Subcutaneous abdominal adipose tissue (tissue), 5 donors: ENCODE results near the gene TBC1D22A.
"Not testable (repeated sequence)": the region's sequence is repeated elsewhere in the genome, so short reads cannot be mapped to it uniquely, and the experiment has no call there.

Source experiments
- H3K27ac ChIP-seq: one replicate; pipeline ENCODE4 v1.7.0; 2013; ENCODE audit warnings: low read depth, mild to moderate bottlenecking, inconsistent platforms, low read length, moderate library complexity
- H3K27me3 ChIP-seq, 5 donors: one replicate each; pipeline ENCODE4 v1.7.0; 2013; ENCODE audit warnings: low read length in 5 of 5, inconsistent platforms in 1 of 5; ENCODE audit not compliant: control insufficient read depth in 5 of 5, insufficient read depth in 4 of 5
- H3K36me3 ChIP-seq, 5 donors: one replicate each; pipeline ENCODE4 v1.7.0; 2013; ENCODE audit warnings: low read length in 5 of 5; ENCODE audit not compliant: control insufficient read depth in 5 of 5, insufficient read depth in 5 of 5
- H3K4me1 ChIP-seq, 5 donors: one replicate each; pipeline ENCODE4 v1.7.0; 2013; ENCODE audit warnings: low read length in 5 of 5, mild to moderate bottlenecking in 3 of 5, moderate library complexity in 1 of 5; ENCODE audit not compliant: control insufficient read depth in 5 of 5, insufficient read depth in 5 of 5
- H3K4me3 ChIP-seq, 5 donors: one replicate each; pipeline ENCODE4 v1.7.0; 2013; ENCODE audit warnings: low read length in 5 of 5, low read depth in 1 of 5
- H3K9ac ChIP-seq, 5 donors: one replicate each; pipeline ENCODE4 v1.7.0; 2013; ENCODE audit warnings: low read length in 5 of 5, mild to moderate bottlenecking in 4 of 5, moderate library complexity in 3 of 5
- H3K9me3 ChIP-seq, 5 donors: one replicate each; pipeline ENCODE4 v1.7.0; 2013; ENCODE audit warnings: low read length in 5 of 5; ENCODE audit not compliant: control insufficient read depth in 5 of 5
- donor health status: healthy.
- donor health status: healthy.
- donor health status: healthy.
- donor health status: healthy.
- donor health status: healthy.

The TBC1D22A gene

DNA sequence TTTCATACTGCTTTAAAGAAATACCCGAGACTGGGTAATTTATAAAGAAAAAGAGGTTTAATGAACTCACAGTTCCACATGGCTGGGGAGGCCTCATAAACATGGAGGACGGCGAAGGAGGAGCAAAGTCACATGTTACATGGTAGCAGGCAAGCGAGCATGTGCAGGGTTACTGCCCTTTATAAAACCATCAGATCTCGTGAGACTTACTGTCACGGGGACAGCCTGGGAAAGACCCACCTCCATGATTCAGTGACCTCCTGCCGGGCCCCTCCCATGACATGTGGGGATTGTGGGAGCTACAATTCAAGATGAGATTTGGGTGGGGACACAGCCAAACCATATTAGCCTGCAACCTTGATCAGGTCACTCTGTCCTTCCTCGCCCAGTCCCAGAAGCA lies 378.5 kb downstream of the TBC1D22A start:
- not testable (repeated sequence) for H3K4me3 ChIP-seq, H3K9ac ChIP-seq, H3K36me3 ChIP-seq, H3K27ac ChIP-seq, H3K27me3 ChIP-seq, H3K9me3 ChIP-seq
- peaks cover 0 to 15% (median 8%) of the 10 kb centered on the region in 5 donors for H3K4me1 ChIP-seq

DNA sequence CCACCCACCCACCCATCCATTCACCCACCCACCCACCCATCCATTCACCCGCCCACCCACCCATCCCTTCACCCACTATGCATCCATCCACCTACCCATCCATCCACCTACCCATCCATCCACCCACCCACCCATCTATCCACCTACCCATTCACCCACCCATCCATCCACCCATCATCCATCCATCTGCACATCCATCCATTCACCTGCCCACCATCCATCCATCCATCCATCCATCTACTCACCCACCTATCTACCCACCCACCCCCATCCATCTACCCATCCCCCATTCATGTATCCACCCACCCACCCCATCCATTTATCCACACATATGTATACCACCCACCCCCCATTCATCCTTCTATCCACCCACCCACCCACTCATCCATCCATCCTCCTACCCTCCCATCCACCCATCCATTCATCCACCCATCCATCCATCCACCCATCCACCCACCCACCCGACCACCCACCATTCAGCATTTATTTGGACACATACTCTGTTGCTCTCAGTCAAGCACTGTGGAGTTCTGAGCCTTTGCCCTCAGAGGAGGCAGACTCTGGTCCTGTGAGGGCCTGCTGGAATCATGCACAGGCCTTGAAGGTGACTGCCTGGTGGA lies 380.1 kb downstream of the TBC1D22A start:
- Histone ChIP-seq H3K9ac (no peak overlapping the region), H3K27ac (no peak overlapping the region), H3K36me3 (peaks cover 0 to 5% (median 4%) of the 10 kb centered on the region in 5 donors)

DNA sequence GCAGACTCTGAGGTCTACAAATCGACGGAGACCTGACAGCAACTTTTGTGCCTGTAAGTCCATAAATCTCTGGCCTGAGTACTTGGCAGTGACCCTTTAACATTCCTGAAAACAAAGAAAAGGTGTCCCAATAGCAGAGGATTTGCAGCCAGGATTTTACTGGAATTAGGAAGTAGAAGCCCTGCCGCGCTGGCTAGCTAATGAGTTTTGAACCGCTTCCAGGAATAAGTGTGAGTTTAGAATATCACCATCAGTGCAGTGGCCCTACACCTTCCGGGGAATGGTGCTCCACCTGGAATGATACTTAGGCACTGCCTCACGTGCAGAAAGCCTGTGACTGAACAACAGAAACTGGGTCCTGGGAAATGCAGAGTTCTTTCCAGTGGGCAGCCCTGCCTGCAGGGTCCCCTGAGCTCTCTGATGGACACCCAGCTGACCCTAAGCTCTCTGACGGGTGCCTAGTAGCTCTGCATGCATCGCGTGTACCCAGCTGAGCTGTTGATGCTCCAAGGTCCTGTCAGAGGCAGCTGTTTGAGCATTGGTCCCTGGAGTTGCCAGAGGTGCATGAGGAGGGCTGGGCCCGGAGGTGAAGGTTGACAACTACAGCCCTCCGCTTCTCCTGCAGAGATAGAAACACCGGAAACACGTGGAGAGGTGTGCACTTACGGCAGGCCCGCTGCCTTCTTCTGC lies 380.9 kb downstream of the TBC1D22A start:
- no peak overlapping the region for H3K4me3 ChIP-seq
- H3K36me3 ChIP-seq: peaks cover 0 to 5% (median 4%) of the 10 kb centered on the region in 5 donors
- H3K27ac ChIP-seq: no peak overlapping the region
- H3K9ac ChIP-seq: no peak overlapping the region
- H3K9me3 ChIP-seq: no peaks in the 10 kb centered on the region
- no peaks in the 10 kb centered on the region for H3K27me3 ChIP-seq
- H3K4me1 ChIP-seq: peaks cover 0 to 15% (median 8%) of the 10 kb centered on the region in 5 donors

More for the DNA sequence above, 380.1 kb downstream of the TBC1D22A start:
- Histone ChIP-seq H3K4me1 (peaks cover 0 to 15% (median 8%) of the 10 kb centered on the region in 5 donors), H3K9me3 (no peaks in the 10 kb centered on the region), H3K4me3 (no peak overlapping the region), H3K27me3 (no peaks in the 10 kb centered on the region)

DNA sequence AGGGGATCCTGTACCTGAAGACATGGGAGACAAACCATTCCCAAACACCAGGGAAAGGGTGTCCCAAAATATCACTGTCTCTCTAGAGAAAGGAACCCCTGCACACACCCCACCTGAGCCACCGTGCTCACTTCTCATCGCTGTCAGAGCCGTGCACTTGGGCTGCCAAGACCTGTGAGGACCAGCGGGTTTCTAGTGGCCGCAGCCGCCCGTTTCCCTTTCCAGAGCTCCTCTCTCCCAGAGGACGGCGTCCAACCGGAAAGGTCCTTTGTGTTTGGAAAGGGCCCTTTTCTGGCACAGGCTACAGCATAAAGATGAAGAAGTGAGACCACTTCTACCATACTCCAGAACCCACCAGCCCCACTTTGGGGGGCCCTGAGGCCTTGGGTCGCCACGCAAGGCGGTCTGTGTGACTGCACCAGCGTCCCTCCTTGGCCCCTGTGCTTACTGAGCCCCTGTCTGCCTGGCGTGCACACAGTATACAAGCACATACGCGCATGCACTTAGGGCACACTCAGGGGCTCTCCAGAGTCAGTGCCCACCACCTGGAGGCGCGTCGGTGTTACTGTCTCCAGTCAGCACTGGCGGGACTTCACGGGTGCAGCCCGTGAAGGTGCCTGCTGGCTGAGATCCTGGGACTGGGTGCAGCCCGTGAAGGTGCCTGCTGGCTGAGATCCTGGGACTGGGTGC lies 381.8 kb downstream of the TBC1D22A start:
- Histone ChIP-seq H3K27ac (no peak overlapping the region), H3K4me3 (no peak overlapping the region), H3K9me3 (no peaks in the 10 kb centered on the region), H3K4me1 (peaks cover 0 to 10% (median 3%) of the 10 kb centered on the region in 5 donors), H3K27me3 (no peaks in the 10 kb centered on the region), H3K9ac (no peak overlapping the region), H3K36me3 (peaks cover 0 to 5% (median 4%) of the 10 kb centered on the region in 5 donors)

DNA sequence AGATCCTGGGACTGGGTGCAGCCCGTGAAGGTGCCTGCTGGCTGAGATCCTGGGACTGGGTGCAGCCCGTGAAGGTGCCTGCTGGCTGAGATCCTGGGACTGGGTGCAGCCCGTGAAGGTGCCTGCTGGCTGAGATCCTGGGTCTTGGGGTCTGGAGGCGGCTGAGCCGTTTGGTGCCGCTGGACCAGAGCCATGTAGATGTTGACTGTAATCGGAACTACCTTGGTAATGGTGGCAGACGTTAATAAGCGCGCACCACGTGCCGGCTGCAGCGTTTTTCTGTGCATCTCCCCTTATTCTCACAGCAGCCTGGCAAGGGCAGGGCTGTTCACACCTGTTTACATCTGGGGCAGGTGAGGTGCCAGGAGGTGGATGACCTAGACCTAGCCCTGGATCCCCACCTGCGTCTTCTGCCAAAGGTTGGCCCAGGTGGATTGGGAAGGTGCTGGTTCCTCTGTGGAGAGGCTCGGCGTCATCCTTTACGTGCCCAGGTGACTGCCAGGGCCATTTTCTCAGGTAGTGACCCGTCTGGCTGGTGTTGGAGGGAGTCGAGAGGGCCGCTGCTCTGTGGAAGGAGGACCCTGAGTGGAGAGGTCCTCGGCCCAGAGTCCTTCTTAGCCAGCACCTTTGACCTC lies 382.5 kb downstream of the TBC1D22A start:
- no peaks in the 10 kb centered on the region for H3K27me3 ChIP-seq
- H3K27ac ChIP-seq: no peak overlapping the region
- H3K9ac ChIP-seq: no peak overlapping the region
- no peaks in the 10 kb centered on the region for H3K9me3 ChIP-seq
- H3K36me3 ChIP-seq: peaks cover 0 to 5% (median 4%) of the 10 kb centered on the region in 5 donors
- H3K4me1 ChIP-seq: peaks cover 0 to 8% (median 0%) of the 10 kb centered on the region in 5 donors
- H3K4me3 ChIP-seq: no peak overlapping the region

DNA sequence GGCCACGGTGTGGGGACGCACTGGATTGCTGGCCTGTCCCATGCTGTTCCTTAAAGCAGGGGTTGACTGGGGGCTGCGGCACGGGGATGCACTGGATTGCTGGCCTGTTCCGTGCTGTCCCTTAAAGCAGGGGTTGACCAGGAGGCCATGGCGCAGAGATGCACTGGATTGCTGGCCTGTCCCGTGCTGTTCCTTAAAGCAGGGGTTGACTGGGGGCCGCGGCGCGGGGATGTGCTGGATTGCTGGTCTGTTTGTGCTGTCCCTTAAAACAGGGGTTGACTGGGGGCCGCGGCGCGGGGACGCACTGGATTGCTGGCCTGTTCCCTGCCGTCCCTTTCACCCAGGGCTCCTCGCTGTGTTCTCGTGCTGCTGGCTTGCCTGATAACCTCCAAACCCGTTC lies 383.4 kb downstream of the TBC1D22A start:
- no peak overlapping the region for H3K4me3 ChIP-seq
- H3K27ac ChIP-seq: no peak overlapping the region

DNA sequence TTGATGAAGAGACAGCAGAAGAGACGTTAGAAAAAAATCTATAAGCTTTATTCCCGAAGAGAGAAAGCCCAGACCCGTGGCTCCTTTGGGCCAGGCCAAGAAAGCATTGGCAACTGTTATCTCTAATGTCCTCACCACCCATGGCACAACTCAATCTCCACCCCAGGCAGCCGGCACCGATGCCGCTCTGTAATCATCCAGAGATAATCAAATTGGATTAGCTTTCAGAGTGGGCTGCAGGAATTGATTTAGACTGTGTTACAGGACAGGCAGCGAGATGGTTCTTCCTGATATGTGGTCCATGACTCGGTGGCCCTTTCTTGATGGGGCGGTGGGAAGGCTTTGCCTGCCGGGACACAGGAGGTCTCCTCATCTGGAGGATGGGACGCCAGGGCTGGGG lies 383.9 kb downstream of the TBC1D22A start:
- Histone ChIP-seq H3K9ac (no peak overlapping the region), H3K27me3 (no peaks in the 10 kb centered on the region), H3K4me1 (peaks cover 0 to 8% (median 0%) of the 10 kb centered on the region in 5 donors), H3K27ac (no peak overlapping the region), H3K36me3 (peaks cover 0 to 5% (median 4%) of the 10 kb centered on the region in 5 donors), H3K9me3 (no peaks in the 10 kb centered on the region), H3K4me3 (no peak overlapping the region)

More for the DNA sequence above, 383.4 kb downstream of the TBC1D22A start:
- Histone ChIP-seq H3K9ac (no peak overlapping the region), H3K36me3 (peaks cover 0 to 5% (median 4%) of the 10 kb centered on the region in 5 donors), H3K4me1 (peaks cover 0 to 8% (median 0%) of the 10 kb centered on the region in 5 donors), H3K27me3 (no peaks in the 10 kb centered on the region), H3K9me3 (no peaks in the 10 kb centered on the region)

DNA sequence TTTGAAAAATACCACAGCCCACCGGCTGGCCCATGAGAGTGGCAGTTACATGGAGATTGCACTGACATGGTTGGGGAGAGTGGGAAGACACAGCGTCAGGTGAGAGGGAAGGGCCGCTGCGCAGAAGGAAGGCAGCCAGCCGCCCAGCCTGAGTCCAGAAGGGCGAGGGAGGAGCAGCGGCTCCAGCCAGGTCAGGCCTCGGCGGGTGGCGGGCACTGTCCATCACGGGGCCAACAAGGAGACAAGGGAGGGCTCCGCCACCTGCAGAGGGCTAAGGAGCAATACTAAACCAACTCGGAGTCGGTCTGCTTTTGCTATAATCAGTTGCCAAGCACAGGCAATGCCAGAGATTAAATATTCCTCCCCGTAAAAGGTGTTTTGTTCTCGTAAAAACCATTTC lies 384.5 kb downstream of the TBC1D22A start:
- no peak overlapping the region for H3K9ac ChIP-seq
- peaks cover 0 to 8% (median 0%) of the 10 kb centered on the region in 5 donors for H3K4me1 ChIP-seq
- H3K4me3 ChIP-seq: no peak overlapping the region
- no peaks in the 10 kb centered on the region for H3K9me3 ChIP-seq
- H3K27me3 ChIP-seq: no peaks in the 10 kb centered on the region
- peaks cover 0 to 5% (median 4%) of the 10 kb centered on the region in 5 donors for H3K36me3 ChIP-seq
- no peak overlapping the region for H3K27ac ChIP-seq

DNA sequence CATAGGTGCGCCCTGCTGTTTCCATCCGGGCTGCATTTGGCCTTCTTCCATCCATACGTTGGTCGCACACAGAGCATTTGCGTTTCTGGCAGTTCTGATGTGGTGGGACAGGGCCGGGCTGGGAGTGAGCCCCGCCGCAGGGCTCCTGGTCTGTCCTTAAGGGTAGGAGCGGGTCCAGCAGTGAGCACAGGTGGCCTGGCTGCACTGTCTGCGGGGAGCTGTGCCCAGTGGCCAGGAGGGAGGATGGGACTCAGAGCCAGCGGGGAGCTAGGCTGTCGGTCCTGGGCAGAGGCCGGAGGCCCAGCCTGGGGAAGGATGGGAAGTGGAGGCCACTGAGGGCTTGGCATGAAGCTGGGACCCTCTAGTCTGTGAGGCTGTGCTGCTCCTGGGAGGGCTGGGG lies 385.1 kb downstream of the TBC1D22A start:
- Histone ChIP-seq H3K9ac (no peak overlapping the region), H3K4me3 (no peak overlapping the region), H3K27ac (no peak overlapping the region), H3K36me3 (peaks cover 0 to 5% (median 4%) of the 10 kb centered on the region in 5 donors), H3K4me1 (peaks cover 0 to 8% (median 0%) of the 10 kb centered on the region in 5 donors), H3K9me3 (peaks cover 0 to 4% (median 0%) of the 10 kb centered on the region in 5 donors), H3K27me3 (no peaks in the 10 kb centered on the region)
